ENCODE data around the gene TYW1. TPM values are rescaled to one million over a fixed set of nuclear protein-coding genes. Genes with fewer than 3 reads are reported as not detected.

TYW1 gene
- total and polyA plus RNA-seq, 2 experiments from 2014 or later = 13.8 to 18.5 TPM

GRCh38 chr7:66958538-66959350 is 37.9 kb upstream of the TYW1 start:
- Histone ChIP-seq H3K4me3 (no peak overlapping the region), H3K79me2 (no peaks in the 10 kb centered on the region), H3K27me3 (no peaks in the 10 kb centered on the region), H3K27ac (no peak overlapping the region), H3K4me2 (no peak overlapping the region), H3K9me3 (ENCODE audit: low read depth) (no peaks in the 10 kb centered on the region), H2AFZ (no peak overlapping the region), H3K36me3 (replicated peaks; ENCODE audit: insufficient read depth, low read depth) (no peaks in the 10 kb centered on the region), H4K20me1 (ENCODE audit: insufficient read depth, poor library complexity, severe bottlenecking) (no peaks in the 10 kb centered on the region), H3K4me1 (ENCODE audit: insufficient read depth) (no peaks in the 10 kb centered on the region), H3K9me2 (replicated peaks; ENCODE audit: insufficient read depth) (no peaks in the 10 kb centered on the region)
- no peak for TF ChIP-seq EZH2 (IDR thresholded peaks at IDR 0.05; ENCODE audit: borderline replicate concordance)
- TF ChIP-seq CTCF (IDR thresholded peaks at IDR 0.05; ENCODE audit: poor library complexity) = no peak
- TF ChIP-seq EZH2phosphoT487 (IDR thresholded peaks at IDR 0.05; ENCODE audit: low read depth, severe bottlenecking, unreplicated experiment) = no peak
- no peak for DNase-seq (ENCODE audit: low spot score)
- 89% methylated on average over 17 of the region's 17 CpGs for WGBS (ENCODE audit: low lambda C conversion rate, missing lambda C conversion rate)

- no peak for TF ChIP-seq CTCF (IDR thresholded peaks at IDR 0.05; ENCODE audit: poor library complexity)
- TF ChIP-seq EZH2 (IDR thresholded peaks at IDR 0.05; ENCODE audit: borderline replicate concordance) = no peak
- TF ChIP-seq EZH2phosphoT487 (IDR thresholded peaks at IDR 0.05; ENCODE audit: low read depth, severe bottlenecking, unreplicated experiment) = no peak
- no peaks in the 10 kb centered on the region for H3K9me2 ChIP-seq (replicated peaks; ENCODE audit: insufficient read depth)
- H3K27ac ChIP-seq = no peak overlapping the region
- no peak for DNase-seq (ENCODE audit: low spot score)
- no peaks in the 10 kb centered on the region for H4K20me1 ChIP-seq (ENCODE audit: insufficient read depth, poor library complexity, severe bottlenecking)
- no peaks in the 10 kb centered on the region for H3K9me3 ChIP-seq (ENCODE audit: low read depth)
- H3K4me2 ChIP-seq = no peak overlapping the region
- 99% methylated on average over 4 of the region's 4 CpGs for WGBS (ENCODE audit: low lambda C conversion rate, missing lambda C conversion rate)
- no peaks in the 10 kb centered on the region for H3K79me2 ChIP-seq
- no peaks in the 10 kb centered on the region for H3K36me3 ChIP-seq (replicated peaks; ENCODE audit: insufficient read depth, low read depth)
- no peak overlapping the region for H3K4me3 ChIP-seq
- no peaks in the 10 kb centered on the region for H3K4me1 ChIP-seq (ENCODE audit: insufficient read depth)
- H2AFZ ChIP-seq = no peak overlapping the region
- no peaks in the 10 kb centered on the region for H3K27me3 ChIP-seq
Observed at GRCh38 chr7:66960192-66960591, 36.4 kb upstream of the TYW1 start.

GRCh38 chr7:66961096-66961495 is 35.5 kb upstream of the TYW1 start:
- H3K36me3 ChIP-seq (replicated peaks; ENCODE audit: insufficient read depth, low read depth) = no peaks in the 10 kb centered on the region
- H2AFZ ChIP-seq = no peak overlapping the region
- H4K20me1 ChIP-seq (ENCODE audit: insufficient read depth, poor library complexity, severe bottlenecking) = no peaks in the 10 kb centered on the region
- TF ChIP-seq EZH2phosphoT487 (IDR thresholded peaks at IDR 0.05; ENCODE audit: low read depth, severe bottlenecking, unreplicated experiment) (no peak), EZH2 (IDR thresholded peaks at IDR 0.05; ENCODE audit: borderline replicate concordance) (no peak), CTCF (IDR thresholded peaks at IDR 0.05; ENCODE audit: poor library complexity) (no peak)
- DNase-seq (ENCODE audit: low spot score) = no peak
- no peaks in the 10 kb centered on the region for H3K9me3 ChIP-seq (ENCODE audit: low read depth)
- H3K79me2 ChIP-seq = no peaks in the 10 kb centered on the region
- no peaks in the 10 kb centered on the region for H3K9me2 ChIP-seq (replicated peaks; ENCODE audit: insufficient read depth)
- 95% methylated on average over 5 of the region's 5 CpGs for WGBS (ENCODE audit: low lambda C conversion rate, missing lambda C conversion rate)
- H3K4me2 ChIP-seq = no peak overlapping the region
- H3K4me1 ChIP-seq (ENCODE audit: insufficient read depth) = no peaks in the 10 kb centered on the region
- no peak overlapping the region for H3K4me3 ChIP-seq
- H3K27me3 ChIP-seq = no peaks in the 10 kb centered on the region
- H3K27ac ChIP-seq = no peak overlapping the region

Data from hepatocyte (in vitro differentiated cells).